ENCODE measurements around the gene ASRGL1.

ASRGL1 gene

GRCh38 chr11:62435846-62436660 lies 98.8 kb downstream of the ASRGL1 start:
- DNase-seq, result no peak
- H3K9me3 ChIP-seq, result no peaks in the 10 kb centered on the region
- H3K27me3 ChIP-seq, result no peaks in the 10 kb centered on the region
- no peaks in the 10 kb centered on the region for H3K4me1 ChIP-seq
- H3K4me3 ChIP-seq (ENCODE audit: low read depth, low read length), result no peak overlapping the region
- no peak for TF ChIP-seq CTCF (IDR thresholded peaks at IDR 0.05; ENCODE audit: low read depth, low read length)
- no peaks in the 10 kb centered on the region for H3K36me3 ChIP-seq

DNA sequence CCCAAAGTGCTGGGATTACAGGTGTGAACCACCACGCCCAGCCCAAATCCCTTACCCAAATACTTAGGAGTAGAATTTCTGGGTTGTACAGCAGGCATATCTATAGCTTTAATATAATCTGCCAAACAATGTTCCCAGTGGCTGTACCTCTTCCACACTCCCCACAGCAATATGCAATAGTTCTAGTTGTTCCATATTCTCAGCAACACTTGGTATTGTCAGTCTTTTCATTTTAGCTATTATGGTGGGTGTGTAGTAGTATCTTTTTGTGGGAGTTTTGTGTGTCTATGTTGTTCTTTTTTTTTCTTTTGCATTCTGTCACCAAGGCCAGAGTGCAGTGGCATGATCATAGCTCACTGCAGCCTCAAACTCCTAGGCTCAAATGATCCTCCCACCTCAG lies 100.4 kb downstream of the ASRGL1 start:
- no peak for TF ChIP-seq CTCF (IDR thresholded peaks at IDR 0.05; ENCODE audit: low read depth, low read length)
- Histone ChIP-seq H3K36me3 (no peaks in the 10 kb centered on the region), H3K4me1 (no peaks in the 10 kb centered on the region), H3K9me3 (no peaks in the 10 kb centered on the region), H3K4me3 (ENCODE audit: low read depth, low read length) (no peak overlapping the region), H3K27me3 (no peaks in the 10 kb centered on the region)
- no peak for DNase-seq

DNA sequence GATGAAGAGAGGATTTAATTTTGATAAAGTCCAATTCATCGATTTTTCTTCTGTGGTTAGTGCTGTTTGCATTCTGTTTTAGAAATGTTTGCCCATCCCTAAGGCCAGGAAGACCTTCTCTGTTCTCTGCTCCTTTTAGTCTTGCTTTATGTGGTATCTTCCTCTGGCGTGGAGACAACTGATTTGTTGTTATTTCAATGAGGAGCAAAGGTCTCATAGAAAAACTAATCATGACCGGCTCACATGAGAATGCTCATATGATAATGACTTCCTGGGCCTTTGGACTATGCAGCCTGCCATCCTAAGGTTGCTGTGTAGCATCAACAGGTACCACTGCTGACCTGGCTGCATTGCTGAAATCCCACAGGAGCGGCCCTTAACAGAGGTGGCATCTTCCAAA lies 101.4 kb downstream of the ASRGL1 start:
- no peaks in the 10 kb centered on the region for H3K9me3 ChIP-seq
- TF ChIP-seq CTCF (IDR thresholded peaks at IDR 0.05; ENCODE audit: low read depth, low read length), result no peak
- H3K4me1 ChIP-seq, result no peaks in the 10 kb centered on the region
- H3K4me3 ChIP-seq (ENCODE audit: low read depth, low read length), result no peak overlapping the region
- no peak for DNase-seq
- no peaks in the 10 kb centered on the region for H3K27me3 ChIP-seq
- no peaks in the 10 kb centered on the region for H3K36me3 ChIP-seq

GRCh38 chr11:62439785-62440602 lies 102.7 kb downstream of the ASRGL1 start:
- DNase-seq, result no peak
- H3K4me3 ChIP-seq (ENCODE audit: low read depth, low read length), result no peak overlapping the region
- no peak for TF ChIP-seq CTCF (IDR thresholded peaks at IDR 0.05; ENCODE audit: low read depth, low read length)
- H3K4me1 ChIP-seq, result no peaks in the 10 kb centered on the region
- no peaks in the 10 kb centered on the region for H3K27me3 ChIP-seq
- H3K9me3 ChIP-seq, result no peaks in the 10 kb centered on the region
- no peaks in the 10 kb centered on the region for H3K36me3 ChIP-seq

Data from BE2C (cell line).